SK-N-SH (cell line): Measurements from ENCODE around the gene PCNX2.

Source experiments
- CTCF ChIP-seq: fragments of 200-600 bp; sonication (generic); IDR thresholded peaks from 2 replicates; pipeline ENCODE4 v1.6.1; 2017; ENCODE audit warnings: antibody characterized with exemption, mild to moderate bottlenecking, moderate library complexity
- EP300 ChIP-seq, 2 experiments: IDR thresholded peaks; 2 replicates each; pipeline versions ENCODE4 v1.4.0 to v1.6.1; 2012; ENCODE audit warnings: borderline replicate concordance in 1 of 2, low read depth in 1 of 2, low read length in 1 of 2
- EZH2phosphoT487 ChIP-seq: fragments of 200-600 bp; sonication (generic); IDR thresholded peaks from 2 replicates; pipeline ENCODE4 v1.6.1; 2017; ENCODE audit warnings: low read depth, mixed run types, mild to moderate bottlenecking, antibody characterized with exemption, moderate library complexity, borderline replicate concordance
- GATA2 ChIP-seq: sonication (generic); formaldehyde crosslinking; IDR thresholded peaks from 2 replicates; pipeline ENCODE4 v1.5.0; 2020; ENCODE audit warnings: mild to moderate bottlenecking, missing genetic modification reagents
- REST ChIP-seq: IDR thresholded peaks from 2 replicates; pipeline ENCODE4 v1.6.1; 2012; ENCODE audit warnings: mild to moderate bottlenecking, low read depth, low read length, moderate library complexity
- TCF12 ChIP-seq: IDR thresholded peaks from 2 replicates; pipeline ENCODE4 v1.4.0; 2012
- YY1 ChIP-seq: IDR thresholded peaks from 2 replicates; pipeline ENCODE4 v1.4.0; 2012; ENCODE audit warnings: low read depth, mild to moderate bottlenecking

- TF ChIP-seq EZH2phosphoT487 (no peak), TCF12 (no peak), YY1 (no peak), CTCF (no peak), GATA2 (CRISPR knock-in tag) (no peak), REST (no peak), EP300 (IDR thresholded peaks at IDR 0.05; ENCODE audit: borderline replicate concordance in 1 of 2, low read depth in 1 of 2, low read length in 1 of 2) (no peak)
Measured at GRCh38 chr1:232992227-232992626, 303.3 kb downstream of the PCNX2 start.
